Measurements from ENCODE around the gene SNAPC4.

GRCh38 chr9:136443087-136443486 lies 43.1 kb upstream of the SNAPC4 start:
- TF ChIP-seq CTCF (IDR thresholded peaks at IDR 0.05; ENCODE audit: insufficient read depth, low read length, poor library complexity, severe bottlenecking): no peak
- no peak for TF ChIP-seq EZH2phosphoT487 (conservative IDR thresholded peaks at IDR 0.05; ENCODE audit: low read length)
